T-helper 17 cell (primary cell): ENCODE data around the gene HDHD2. TPM values are rescaled to one million over a fixed set of nuclear protein-coding genes. Genes with fewer than 3 reads are reported as not detected.
A peak's percentile ranks its signal among the peaks of the same experiment; 100 is the strongest.
"Not testable (repeated sequence)": the region's sequence is repeated elsewhere in the genome, so short reads cannot be mapped to it uniquely, and the experiment has no call there.

Experiments used
- ATAC-seq: fragments of 150-1000 bp; cut with Tn5 transposase; 2 replicates; pipeline ENCODE4 v1.10.0; 2021; ENCODE audit warnings: mild to moderate bottlenecking, moderate library complexity
- DNase-seq, 3 donors: peaks; one replicate each; pipeline versions ENCODE4 v3.0.0 to v3.0.0-alpha.2; 2020 to 2021
- H3K9me3 ChIP-seq: one replicate; pipeline ENCODE4 v1.7.0; 2013; ENCODE audit warnings: low read length, mild to moderate bottlenecking; ENCODE audit not compliant: control insufficient read depth, poor library complexity, severe bottlenecking
- H3K27ac Mint-ChIP-seq: one replicate; pipeline ENCODE4 v1.8.0; 2022; ENCODE audit warnings: mild to moderate bottlenecking, moderate library complexity, mixed read lengths
- H3K27me3 Mint-ChIP-seq: one replicate; pipeline ENCODE4 v1.8.0; 2022; ENCODE audit warnings: mixed read lengths
- H3K36me3 Mint-ChIP-seq: one replicate; pipeline ENCODE4 v1.8.0; 2022; ENCODE audit warnings: low read depth, mixed read lengths
- H3K4me1 Mint-ChIP-seq: one replicate; pipeline ENCODE4 v1.8.0; 2022; ENCODE audit warnings: mild to moderate bottlenecking, mixed read lengths
- H3K4me3 Mint-ChIP-seq: one replicate; pipeline ENCODE4 v1.8.0; 2022; ENCODE audit warnings: mild to moderate bottlenecking, moderate library complexity, mixed read lengths
- total RNA-seq, 4 donors: library from RNA in 2 of 4; stranded (reverse) in 2 of 4; gene quantifications; one replicate each; pipeline ENCODE4 v1.2.3 and lab custom pipeline; 2022 to 2026

Gene HDHD2, protein sequence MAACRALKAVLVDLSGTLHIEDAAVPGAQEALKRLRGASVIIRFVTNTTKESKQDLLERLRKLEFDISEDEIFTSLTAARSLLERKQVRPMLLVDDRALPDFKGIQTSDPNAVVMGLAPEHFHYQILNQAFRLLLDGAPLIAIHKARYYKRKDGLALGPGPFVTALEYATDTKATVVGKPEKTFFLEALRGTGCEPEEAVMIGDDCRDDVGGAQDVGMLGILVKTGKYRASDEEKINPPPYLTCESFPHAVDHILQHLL
- total RNA-seq (10 to 100 TPM; 16.6 to 23.5 TPM), total RNA-seq (lab: John Stamatoyannopoulos, UW) (4.4 to 6.4 reads per million in 2 donors)

GRCh38 chr18:47150029-47150823 lies at the start of gene HDHD2:
TSS of gene HDHD2 (minus strand) at chr18:47150500. CDS start at chr18:47136439, 14,061 bp downstream.
- Mint-ChIP-seq H3K27me3 (no peaks in the 10 kb centered on the region), H3K4me1 (peaks cover 43% of the 10 kb centered on the region), H3K27ac (peak within 1 kb of the TSS; percentile 98), H3K4me3 (peak within 1 kb of the TSS; percentile 99), H3K36me3 (peaks cover 6% of the 10 kb centered on the region)
- DNase-seq = peak; percentile 51 to 63 (median 62)
- ATAC-seq = peak; percentile 83
- H3K9me3 ChIP-seq = no peaks in the 10 kb centered on the region

DNA sequence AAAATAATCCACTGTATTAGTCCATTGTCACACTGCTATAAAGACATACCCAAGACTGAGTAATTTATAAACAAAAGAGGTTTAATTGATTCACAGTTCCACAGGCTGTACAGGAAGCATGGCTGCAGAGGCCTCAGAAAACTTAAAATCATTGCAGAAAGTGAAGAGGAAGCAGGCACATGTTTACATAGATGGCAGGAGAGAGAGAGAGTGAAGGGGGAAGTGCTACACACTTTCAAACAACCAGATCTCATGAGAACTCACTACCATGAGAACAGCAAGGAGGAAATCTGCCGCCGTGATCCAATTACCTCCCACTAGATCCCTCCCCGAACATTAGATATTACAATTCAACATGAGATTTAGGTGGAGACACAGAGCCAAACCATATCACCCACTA lies 45.7 kb upstream of the HDHD2 start:
- not testable (repeated sequence) for ATAC-seq, H3K9me3 ChIP-seq, H3K27ac Mint-ChIP-seq, DNase-seq, H3K4me1 Mint-ChIP-seq, H3K36me3 Mint-ChIP-seq, H3K4me3 Mint-ChIP-seq
- peaks cover 43% of the 10 kb centered on the region for H3K27me3 Mint-ChIP-seq

GRCh38 chr18:47191961-47192360 lies 41.7 kb upstream of the HDHD2 start:
- DNase-seq = no peak
- H3K27me3 Mint-ChIP-seq = peaks cover 38% of the 10 kb centered on the region
- no peak overlapping the region for H3K27ac Mint-ChIP-seq
- no peaks in the 10 kb centered on the region for H3K9me3 ChIP-seq
- no peak overlapping the region for H3K4me3 Mint-ChIP-seq
- H3K36me3 Mint-ChIP-seq = peaks cover 6% of the 10 kb centered on the region
- H3K4me1 Mint-ChIP-seq = no peaks in the 10 kb centered on the region
- ATAC-seq = no peak

GRCh38 chr18:47187721-47188120 lies 37.4 kb upstream of the HDHD2 start:
- peaks cover 18% of the 10 kb centered on the region for H3K27me3 Mint-ChIP-seq
- no peak overlapping the region for H3K27ac Mint-ChIP-seq
- H3K4me1 Mint-ChIP-seq = no peaks in the 10 kb centered on the region
- DNase-seq (no peak), ATAC-seq (no peak)
- H3K4me3 Mint-ChIP-seq = no peak overlapping the region
- H3K36me3 Mint-ChIP-seq = peaks cover 2% of the 10 kb centered on the region
- H3K9me3 ChIP-seq = no peaks in the 10 kb centered on the region

DNA sequence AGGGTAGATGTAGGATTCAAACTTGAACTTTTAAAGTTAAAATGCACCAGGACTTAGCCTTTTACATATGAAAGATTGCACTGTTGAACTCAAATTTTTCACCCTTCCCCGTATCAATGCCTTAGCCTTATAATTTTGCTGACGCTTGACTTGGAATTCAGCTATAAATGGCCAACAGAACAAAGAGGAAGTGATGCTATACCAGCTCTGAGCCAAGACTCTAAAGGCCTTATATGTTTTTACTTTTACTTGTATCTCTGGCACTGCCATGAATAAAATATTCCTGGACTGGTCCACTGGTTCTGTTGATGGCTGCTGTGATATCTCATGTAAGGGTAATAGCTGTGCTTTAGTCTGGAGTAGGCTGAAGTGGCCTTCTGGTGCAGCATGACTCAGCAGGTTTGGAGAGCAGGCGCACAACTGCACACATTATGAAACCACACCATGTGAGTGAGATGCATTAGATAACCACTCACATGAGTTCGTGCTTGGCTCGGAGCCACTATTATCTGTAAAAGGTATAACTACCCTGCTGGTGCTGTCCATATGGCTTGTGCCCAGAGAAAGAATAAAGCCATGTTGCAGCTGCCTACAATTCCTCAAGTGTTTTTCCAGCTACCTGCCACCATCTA lies 34.2 kb upstream of the HDHD2 start:
- Mint-ChIP-seq H3K4me1 (peaks cover 2% of the 10 kb centered on the region), H3K27ac (no peak overlapping the region), H3K27me3 (peaks cover 27% of the 10 kb centered on the region), H3K4me3 (no peak overlapping the region), H3K36me3 (peaks cover 2% of the 10 kb centered on the region)
- DNase-seq = no peak
- no peak for ATAC-seq
- H3K9me3 ChIP-seq = no peaks in the 10 kb centered on the region

- not testable (repeated sequence) for H3K27ac Mint-ChIP-seq
These were observed 31.9 kb upstream of the HDHD2 start for GRCh38 chr18:47182156-47182555.

DNA sequence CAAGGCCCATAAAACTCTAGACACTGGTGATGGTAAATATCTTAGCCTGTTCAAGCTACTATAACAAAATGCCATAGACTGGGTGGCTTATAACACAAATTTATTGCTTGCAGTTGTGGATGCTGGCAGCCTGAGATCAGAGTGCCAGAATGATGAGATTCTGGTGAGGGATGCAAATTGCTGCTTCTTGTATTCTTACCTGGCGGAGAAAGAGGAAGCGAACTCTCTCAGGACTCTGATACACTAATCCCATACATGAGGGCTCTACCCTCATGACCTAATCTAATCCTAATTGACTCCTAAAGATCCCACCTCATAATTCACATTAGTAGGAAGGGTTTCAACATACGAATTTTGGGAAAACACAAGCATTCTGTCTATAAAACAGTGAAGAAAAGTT lies 30.5 kb upstream of the HDHD2 start:
- ATAC-seq (no peak), DNase-seq (no peak)
- no peak overlapping the region for H3K4me3 Mint-ChIP-seq

More at GRCh38 chr18:47182156-47182555, 31.9 kb upstream of the HDHD2 start:
- H3K36me3 Mint-ChIP-seq, ATAC-seq, H3K4me3 Mint-ChIP-seq, H3K9me3 ChIP-seq, H3K4me1 Mint-ChIP-seq, DNase-seq: not testable (repeated sequence)
- H3K27me3 Mint-ChIP-seq = peaks cover 19% of the 10 kb centered on the region

GRCh38 chr18:47179520-47179919 lies 29.2 kb upstream of the HDHD2 start:
- Mint-ChIP-seq H3K4me3 (no peak overlapping the region), H3K27ac (no peak overlapping the region), H3K27me3 (peaks cover 16% of the 10 kb centered on the region), H3K36me3 (no peaks in the 10 kb centered on the region), H3K4me1 (peaks cover 2% of the 10 kb centered on the region)
- no peaks in the 10 kb centered on the region for H3K9me3 ChIP-seq
- ATAC-seq (no peak), DNase-seq (no peak)

More for the DNA sequence above, 30.5 kb upstream of the HDHD2 start:
- no peak overlapping the region for H3K27ac Mint-ChIP-seq
- peaks cover 16% of the 10 kb centered on the region for H3K27me3 Mint-ChIP-seq
- H3K4me1 Mint-ChIP-seq = peaks cover 2% of the 10 kb centered on the region
- H3K9me3 ChIP-seq = no peaks in the 10 kb centered on the region
- peaks cover under 1% of the 10 kb centered on the region for H3K36me3 Mint-ChIP-seq

DNA sequence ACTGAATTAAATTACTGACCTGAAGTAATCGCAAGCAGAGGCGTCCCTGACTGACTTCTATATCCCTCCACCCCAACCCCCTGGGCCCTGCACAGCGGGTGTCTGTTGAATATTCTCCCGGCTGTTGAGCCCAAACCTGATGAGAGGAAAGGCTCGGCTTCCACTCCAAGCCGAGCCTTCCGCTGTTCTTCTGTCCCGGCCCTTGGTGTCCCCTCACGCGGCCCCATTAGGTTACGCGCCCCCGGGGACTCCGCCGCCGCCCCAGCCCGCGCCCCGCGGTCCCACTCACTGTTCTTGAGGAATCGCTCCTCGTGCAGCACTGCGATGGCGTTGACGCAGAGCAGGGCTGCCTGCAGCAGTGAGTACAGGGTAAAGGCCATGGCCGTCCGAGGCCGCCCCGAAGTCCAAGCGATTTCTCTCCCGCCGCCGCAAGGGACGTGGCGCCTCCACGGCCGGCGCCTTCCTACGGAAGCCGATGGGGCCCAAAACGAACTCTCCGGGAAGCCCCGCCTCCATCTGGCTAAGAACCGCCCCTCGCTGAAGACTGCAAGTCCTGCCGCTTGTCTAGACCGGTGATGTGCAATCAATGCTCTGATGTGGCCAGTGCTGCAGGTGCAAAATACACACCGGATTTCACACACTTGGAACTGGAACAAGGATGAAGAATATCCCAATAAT lies 25.7 kb upstream of the HDHD2 start, which contains the start of gene IER3IP1:
Gene IER3IP1, minus strand, starts transcription at position 467 of the 678 bp plus-strand sequence. Its CDS starts 87 bp downstream, at position 380.
- H3K36me3 Mint-ChIP-seq = no peaks in the 10 kb centered on the region
- H3K4me3 Mint-ChIP-seq = no peak within 1 kb of the TSS
- peak; percentile 71 to 81 (median 76) for DNase-seq
- H3K4me1 Mint-ChIP-seq = no peaks in the 10 kb centered on the region
- peaks cover under 1% of the 10 kb centered on the region for H3K27me3 Mint-ChIP-seq
- no peaks in the 10 kb centered on the region for H3K9me3 ChIP-seq
- H3K27ac Mint-ChIP-seq = no peak within 1 kb of the TSS
- ATAC-seq = peak; percentile 96

DNA sequence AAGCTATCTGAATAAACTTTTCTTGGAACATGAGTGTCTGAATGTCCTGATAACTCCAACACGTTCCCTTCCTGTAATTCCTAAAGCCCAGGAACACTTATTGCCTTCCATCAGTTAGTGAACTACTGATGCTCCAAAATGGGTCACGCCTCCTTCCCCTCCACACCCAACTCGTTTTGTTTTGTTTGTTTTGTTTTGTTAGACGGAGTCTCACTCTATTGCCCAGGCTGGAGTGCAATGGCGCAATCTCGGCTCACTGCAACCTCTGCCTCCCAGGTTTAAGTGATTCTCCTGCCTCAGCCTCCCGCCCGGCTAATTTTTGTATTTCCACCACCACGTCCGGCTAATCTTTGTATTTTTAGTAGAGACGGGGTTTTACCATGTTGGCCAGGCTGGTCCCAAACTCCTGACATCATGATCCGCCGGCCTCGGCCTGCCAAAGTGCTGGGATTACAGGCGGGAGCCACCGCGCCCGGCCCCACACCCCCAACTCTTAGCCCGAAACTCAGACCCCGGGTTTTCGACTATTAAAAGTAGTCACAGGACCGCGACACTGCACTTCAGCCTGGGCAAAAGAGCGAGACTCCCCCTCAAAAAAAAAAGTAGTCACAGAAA lies 25.1 kb upstream of the HDHD2 start:
- Mint-ChIP-seq H3K27me3 (no peaks in the 10 kb centered on the region), H3K4me3 (no peak overlapping the region), H3K27ac (no peak overlapping the region), H3K36me3 (no peaks in the 10 kb centered on the region), H3K4me1 (no peaks in the 10 kb centered on the region)
- ATAC-seq = peak; percentile 4
- H3K9me3 ChIP-seq = no peaks in the 10 kb centered on the region
- DNase-seq = no peak

- Mint-ChIP-seq H3K27ac (no peak overlapping the region), H3K4me3 (no peak overlapping the region), H3K36me3 (no peaks in the 10 kb centered on the region), H3K27me3 (no peaks in the 10 kb centered on the region), H3K4me1 (no peaks in the 10 kb centered on the region)
- ATAC-seq (no peak), DNase-seq (no peak)
- H3K9me3 ChIP-seq = no peaks in the 10 kb centered on the region
These were observed 24.3 kb upstream of the HDHD2 start for GRCh38 chr18:47174545-47175116.

DNA sequence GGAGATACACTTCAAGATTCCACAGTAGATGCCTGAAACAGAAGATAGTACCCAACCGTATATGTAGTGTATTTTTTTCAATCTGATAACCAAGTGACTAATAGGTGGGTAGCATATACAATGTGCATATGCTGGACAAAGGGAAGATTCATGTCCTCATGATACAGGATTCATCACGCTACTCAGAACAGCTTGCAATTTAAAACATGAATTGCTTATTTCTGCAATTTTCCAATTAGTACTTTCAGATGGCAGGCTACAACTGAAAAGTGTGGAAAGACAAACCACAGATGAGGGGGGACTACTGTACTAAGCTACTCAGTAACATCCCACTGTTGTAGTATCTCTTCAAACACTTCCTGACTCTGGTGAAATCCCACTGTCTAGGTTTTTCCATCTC lies 22.2 kb upstream of the HDHD2 start:
- H3K9me3 ChIP-seq = no peaks in the 10 kb centered on the region
- H3K4me1 Mint-ChIP-seq = peaks cover 4% of the 10 kb centered on the region
- H3K27me3 Mint-ChIP-seq = no peaks in the 10 kb centered on the region
- no peak overlapping the region for H3K27ac Mint-ChIP-seq
- no peak overlapping the region for H3K4me3 Mint-ChIP-seq
- DNase-seq (no peak), ATAC-seq (no peak)
- H3K36me3 Mint-ChIP-seq = no peaks in the 10 kb centered on the region
